GM21723 (cell line): ENCODE measurements around the gene IFNG.
A peak's percentile ranks its signal among the peaks of the same experiment; 100 is the strongest.
"Not testable (repeated sequence)": the region's sequence is repeated elsewhere in the genome, so short reads cannot be mapped to it uniquely, and the experiment has no call there.

Source experiments
- ATAC-seq: cut with Tn5 transposase; IDR thresholded peaks from one replicate; pipeline ENCODE4 v1.9.1; 2021; ENCODE audit warnings: mild to moderate bottlenecking, moderate library complexity; ENCODE audit not compliant: unreplicated experiment

IFNG gene

GRCh38 chr12:68159681-68160304 lies at the start of gene IFNG:
IFNG (minus strand) TSS chr12:68159740; CDS start chr12:68159615, 125 bp downstream.
- ATAC-seq: peak; percentile 55

DNA sequence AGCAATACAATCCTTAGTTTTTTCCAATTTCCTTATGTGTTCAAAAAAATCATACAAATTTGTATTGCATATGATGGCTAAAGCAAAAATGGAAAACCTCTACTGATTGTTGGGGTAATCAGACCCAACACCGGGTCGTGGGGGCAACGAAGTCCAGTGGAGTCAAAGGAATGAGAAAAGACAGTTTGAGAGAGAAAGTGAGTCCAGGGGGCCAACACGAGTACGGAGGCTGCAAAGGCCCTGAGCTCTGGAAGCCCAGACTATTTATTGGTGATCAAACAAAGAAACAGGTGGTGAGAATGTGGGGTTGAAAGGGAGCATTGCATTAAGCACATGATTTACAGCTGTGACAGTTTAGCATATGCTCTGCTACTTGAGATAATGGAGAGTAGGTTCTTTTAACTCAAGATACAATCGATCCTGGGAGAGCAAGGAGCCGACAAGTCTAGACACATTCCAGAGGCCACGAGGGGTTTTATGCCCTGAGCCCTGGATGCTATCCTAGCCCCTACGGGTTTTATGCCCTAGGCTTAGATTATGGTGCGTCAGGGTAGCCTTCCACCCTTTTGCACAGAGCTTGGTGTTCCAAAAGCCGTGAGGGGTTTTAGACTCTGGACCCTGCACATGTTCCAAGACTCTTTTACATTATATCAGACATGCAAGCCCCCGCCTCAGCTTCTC lies 49.6 kb upstream of the IFNG start:
- not testable (repeated sequence) for ATAC-seq

- no peak for ATAC-seq
These were observed 47.7 kb upstream of the IFNG start for GRCh38 chr12:68207276-68207675.

DNA sequence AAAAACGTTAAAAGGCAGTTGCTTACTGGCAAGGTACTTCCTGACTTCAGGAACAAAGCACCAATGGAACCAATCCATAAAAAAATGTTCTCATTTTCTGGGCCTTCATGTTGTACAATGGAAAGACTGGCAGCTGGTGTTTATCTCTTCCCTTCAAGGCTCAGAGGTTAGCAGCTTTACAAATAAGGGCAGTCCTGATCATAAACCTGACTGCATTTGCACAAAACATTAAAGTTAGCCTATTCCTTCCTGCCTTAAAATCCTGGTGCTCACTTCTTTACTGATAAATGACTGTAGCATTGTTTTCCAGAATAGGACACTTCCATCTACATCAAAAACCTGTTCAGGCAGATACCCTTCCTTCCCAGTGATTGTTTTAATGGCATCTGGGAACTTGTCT lies 46.9 kb upstream of the IFNG start:
- no peak for ATAC-seq

- no peak for ATAC-seq
These were observed 43.9 kb upstream of the IFNG start for GRCh38 chr12:68203460-68203875.

DNA sequence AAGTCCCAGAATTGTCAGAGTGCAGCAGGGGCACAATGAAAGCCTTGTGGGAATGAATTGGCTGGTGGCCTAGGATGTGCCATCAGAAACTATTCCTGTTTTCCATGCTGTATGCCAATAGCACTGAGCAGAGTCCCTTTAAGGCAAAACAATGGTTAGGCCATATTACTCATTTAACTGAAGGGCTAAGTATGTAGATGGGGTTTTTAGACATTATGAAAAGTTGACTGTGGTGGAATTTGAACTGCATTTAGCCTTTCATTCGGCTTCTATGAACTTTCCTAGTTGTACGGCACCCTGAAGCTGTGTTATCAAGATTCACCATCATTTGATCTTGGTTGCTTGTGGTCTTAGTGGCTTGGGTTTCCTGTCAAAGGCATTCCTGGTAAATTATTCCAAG lies 41.3 kb upstream of the IFNG start:
- ATAC-seq: no peak

GRCh38 chr12:68199127-68199526 lies 39.6 kb upstream of the IFNG start:
- no peak for ATAC-seq

GRCh38 chr12:68198507-68199086 lies 39.1 kb upstream of the IFNG start:
- no peak for ATAC-seq

DNA sequence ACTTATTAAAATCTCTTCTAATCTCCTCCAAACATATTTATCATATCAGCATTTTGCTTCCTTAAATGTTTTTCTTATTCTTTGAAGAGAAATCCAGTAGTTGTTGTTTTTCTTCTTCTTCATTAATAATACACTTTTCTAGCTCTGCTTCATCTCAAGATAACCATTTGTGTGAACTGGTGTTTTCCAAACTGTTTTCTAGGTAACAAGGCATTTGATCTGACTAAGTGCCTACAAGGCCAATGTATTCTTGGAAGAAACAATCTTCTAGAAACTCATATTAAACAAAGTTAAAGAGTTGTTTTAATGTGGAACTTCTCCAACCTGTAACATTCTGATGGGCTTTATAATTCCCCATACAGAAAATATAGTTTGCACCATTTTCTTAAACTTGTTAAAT lies 30.8 kb upstream of the IFNG start:
- ATAC-seq: no peak

DNA sequence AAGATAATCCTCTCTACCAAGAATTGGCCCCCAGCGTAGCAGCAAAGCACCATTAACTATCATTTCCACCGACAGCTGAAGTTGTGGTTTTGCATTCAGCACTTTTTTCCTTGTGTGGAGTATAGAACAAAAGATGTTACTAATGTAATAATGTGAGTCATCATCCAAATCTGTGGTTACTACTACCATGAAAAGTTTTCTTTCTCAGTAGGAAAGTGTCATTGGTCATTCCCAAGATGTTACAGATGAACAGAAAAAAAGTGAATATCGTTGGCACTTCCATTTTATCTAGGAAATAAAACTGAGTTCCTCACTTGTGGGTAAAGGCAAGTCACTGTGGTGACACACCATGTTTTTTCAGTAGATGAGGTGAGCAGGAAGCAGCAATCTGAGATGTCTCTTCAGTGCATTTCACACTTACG lies 30.3 kb upstream of the IFNG start:
- no peak for ATAC-seq

- no peak for ATAC-seq
These were observed 26.1 kb upstream of the IFNG start for GRCh38 chr12:68185598-68185997.

DNA sequence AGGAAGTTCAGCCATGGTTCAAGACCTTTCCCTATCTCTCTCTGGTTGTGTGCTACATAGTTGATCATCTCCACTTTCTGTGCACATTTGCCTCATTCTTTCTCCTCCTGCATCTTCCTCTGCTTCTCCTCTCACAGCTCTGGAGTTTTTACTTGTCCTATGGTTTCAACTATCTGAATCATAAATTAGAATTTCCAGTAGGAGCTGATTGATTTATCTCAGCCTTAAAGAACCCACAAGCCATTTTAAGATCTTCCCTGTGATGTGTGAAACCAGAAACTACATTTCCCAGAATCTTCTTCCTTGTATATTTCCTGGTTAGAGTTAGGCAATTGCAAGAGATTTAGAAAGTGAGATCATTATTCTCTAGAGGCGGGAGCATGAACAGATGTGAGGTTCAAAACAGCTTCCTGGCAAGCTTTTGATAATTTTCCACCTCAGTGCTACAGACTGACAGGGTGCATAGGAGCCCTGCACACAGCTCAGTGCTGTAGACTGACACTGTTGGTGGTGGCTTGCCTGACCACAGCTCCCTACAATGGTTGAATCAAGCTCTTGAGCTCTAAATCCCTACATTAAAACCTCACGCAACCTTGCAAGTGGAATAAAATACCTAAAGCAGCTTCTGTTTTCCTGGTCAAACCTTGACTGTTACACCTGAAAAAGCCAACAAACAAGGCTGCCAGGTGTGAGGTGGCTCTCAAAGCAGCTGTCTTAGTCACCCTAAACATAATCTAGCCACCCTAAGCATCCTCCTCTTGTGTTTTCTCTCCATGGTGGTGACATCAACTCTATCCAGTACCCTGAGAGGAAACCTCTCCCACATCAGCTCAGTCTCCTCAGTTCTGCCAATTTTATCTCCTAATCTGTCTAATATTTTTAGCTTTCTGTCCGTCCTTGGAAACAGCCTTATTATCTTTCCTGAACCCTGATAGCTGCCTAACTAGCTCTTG lies 21.5 kb upstream of the IFNG start:
- ATAC-seq: no peak

DNA sequence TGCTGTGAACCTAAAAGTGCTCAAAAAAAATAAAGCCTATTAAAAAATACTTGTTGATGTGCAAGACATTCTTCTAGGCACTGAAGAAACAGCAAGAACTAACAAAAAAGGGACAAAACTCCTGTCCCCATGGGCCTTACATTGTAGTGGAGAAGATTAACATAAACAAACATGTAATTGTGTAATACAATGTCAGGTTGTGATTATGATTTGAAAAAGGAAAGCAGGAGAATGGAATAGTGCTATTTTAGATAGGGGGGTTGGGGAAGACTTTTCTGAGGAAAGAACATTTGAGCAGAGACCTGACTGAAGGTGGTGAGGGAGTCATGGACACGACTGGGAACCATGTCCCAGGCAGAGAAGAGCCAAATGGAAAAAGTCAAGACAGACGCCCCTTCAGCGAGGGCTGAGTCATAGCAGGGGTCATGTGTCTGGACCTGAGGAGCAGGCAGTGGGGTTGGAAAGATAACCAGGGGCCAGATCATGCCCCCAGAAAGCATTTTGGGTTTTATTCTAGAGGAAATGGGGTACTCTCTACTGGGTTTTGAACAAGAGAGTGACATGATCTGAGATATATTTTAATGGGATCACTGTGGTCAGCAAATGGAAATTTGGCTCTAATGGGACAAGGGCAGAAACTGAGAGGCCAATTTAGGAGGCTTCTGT lies 19.4 kb upstream of the IFNG start:
- ATAC-seq: no peak

- ATAC-seq: no peak
These were observed 18.6 kb upstream of the IFNG start for GRCh38 chr12:68178184-68178583.

- ATAC-seq: no peak
These were observed 18.0 kb upstream of the IFNG start for GRCh38 chr12:68177562-68177961.

GRCh38 chr12:68176257-68176656 lies 16.7 kb upstream of the IFNG start:
- ATAC-seq: no peak

DNA sequence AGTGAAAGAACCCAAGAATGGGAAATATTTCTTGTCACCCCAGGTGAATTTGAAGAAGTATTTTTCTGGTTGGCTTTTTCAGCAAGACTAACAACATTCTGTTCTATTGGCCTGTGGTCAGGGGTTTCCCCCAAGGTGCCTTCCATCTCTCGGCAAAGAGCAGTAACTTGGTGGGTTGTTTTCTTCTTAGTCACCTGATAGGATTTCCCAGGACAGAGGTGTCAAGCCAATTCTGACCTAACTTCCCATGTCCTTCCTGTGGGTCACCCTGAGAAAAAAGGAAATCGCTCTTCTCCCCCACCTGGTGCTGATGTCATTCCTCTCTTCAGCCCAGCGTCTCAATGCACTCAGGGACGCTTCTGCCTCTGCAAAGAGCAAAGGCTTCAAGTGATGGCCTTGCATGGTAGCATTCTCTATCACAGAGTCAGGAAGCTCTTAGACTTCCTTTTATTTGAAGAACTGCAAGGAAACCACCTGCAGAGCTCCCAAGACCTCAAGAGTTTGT lies 16.1 kb upstream of the IFNG start:
- peak; percentile 96 for ATAC-seq

GRCh38 chr12:68174761-68175160 lies 15.2 kb upstream of the IFNG start:
- not testable (repeated sequence) for ATAC-seq

DNA sequence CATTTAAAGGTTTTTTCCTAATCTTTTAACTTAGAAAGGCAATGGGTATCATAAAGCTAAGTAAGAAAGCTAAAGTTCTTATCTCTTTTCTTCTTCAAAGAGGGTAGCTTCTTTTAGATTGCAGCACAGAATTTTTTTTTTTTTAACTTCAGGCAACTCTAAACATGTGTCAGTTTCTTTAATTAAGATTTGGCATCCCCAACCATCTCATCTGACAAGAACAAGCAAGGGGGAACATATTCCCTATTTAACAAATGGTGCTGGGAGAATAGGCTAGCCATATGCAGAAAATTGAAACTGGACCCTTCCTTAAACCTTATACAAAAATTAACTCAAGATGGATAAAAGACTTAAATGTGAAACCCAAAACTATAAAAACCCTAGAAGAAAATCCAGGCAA lies 14.3 kb upstream of the IFNG start:
- no peak for ATAC-seq

- ATAC-seq: no peak
These were observed 11.2 kb upstream of the IFNG start for GRCh38 chr12:68170726-68171125.
